ENCODE results near the gene LAMA4.

The LAMA4 gene

DNA sequence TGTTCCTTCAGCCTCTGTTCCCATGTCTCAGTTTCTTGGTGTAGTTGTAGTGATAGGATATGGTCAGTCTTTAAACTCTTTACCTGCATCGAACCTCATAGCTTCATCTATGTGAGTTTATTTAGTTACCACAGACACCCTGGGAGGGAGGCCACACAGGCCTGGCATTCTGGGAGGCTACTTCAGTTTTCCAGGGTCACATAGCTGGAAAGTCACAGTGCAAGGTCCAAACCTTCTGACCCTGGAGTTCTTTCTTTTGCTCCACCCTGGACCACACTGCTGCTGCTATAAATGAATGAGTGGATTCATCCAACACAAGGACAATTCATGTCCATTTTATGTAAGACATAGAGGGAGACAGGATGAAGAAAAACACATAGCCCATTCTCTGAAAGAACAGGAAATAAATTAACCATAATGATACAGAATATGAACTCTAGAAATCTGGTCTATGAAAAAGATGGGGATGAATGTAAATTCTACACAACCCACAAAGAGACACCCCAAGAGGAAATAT is 60.8 kb downstream of the LAMA4 start:
- H3K4me3 ChIP-seq (ENCODE audit: low read depth, low read length), result no peak overlapping the region
- DNase-seq (ENCODE audit: low read depth, low spot score), result no peak
- POLR2A ChIA-PET, result no interaction called here
- TF ChIP-seq, protein P1, sequence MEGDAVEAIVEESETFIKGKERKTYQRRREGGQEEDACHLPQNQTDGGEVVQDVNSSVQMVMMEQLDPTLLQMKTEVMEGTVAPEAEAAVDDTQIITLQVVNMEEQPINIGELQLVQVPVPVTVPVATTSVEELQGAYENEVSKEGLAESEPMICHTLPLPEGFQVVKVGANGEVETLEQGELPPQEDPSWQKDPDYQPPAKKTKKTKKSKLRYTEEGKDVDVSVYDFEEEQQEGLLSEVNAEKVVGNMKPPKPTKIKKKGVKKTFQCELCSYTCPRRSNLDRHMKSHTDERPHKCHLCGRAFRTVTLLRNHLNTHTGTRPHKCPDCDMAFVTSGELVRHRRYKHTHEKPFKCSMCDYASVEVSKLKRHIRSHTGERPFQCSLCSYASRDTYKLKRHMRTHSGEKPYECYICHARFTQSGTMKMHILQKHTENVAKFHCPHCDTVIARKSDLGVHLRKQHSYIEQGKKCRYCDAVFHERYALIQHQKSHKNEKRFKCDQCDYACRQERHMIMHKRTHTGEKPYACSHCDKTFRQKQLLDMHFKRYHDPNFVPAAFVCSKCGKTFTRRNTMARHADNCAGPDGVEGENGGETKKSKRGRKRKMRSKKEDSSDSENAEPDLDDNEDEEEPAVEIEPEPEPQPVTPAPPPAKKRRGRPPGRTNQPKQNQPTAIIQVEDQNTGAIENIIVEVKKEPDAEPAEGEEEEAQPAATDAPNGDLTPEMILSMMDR (IDR thresholded peaks at IDR 0.05; ENCODE audit: insufficient read depth, low read length, missing control alignments), result no peak
- CTCF ChIA-PET, result interaction anchor here (0.5 to 6.3 kb wide), 2 partner anchors 13 to 137 kb away, joined by 3 to 33 read pairs; no protein-coding TSS in a partner anchor

DNA sequence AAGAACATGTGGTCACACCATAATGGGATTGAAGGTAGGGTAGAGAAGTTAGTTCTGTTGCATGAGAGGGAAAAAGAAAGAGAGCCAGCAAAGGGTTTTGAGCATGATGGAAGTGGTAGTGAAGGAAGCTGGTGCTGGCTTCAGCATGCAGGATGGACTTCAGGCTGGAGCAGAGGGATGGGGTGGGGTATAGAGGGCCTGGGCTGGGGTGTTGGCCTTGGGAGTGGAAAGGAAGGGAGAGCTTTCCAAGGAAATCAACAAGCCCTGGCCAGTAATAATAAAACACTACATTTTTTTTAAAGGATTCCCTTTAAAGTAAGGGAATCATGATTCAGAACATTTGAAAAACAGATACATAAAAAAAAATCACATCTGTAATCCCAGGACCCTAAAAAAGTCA is 61.2 kb downstream of the LAMA4 start:
- no peak for DNase-seq (ENCODE audit: low read depth, low spot score)
- CTCF ChIA-PET, result interaction anchor here (0.5 to 6.3 kb wide), 3 partner anchors 12 to 137 kb away, joined by 3 to 33 read pairs (median 3); no protein-coding TSS in a partner anchor
- H3K4me3 ChIP-seq (ENCODE audit: low read depth, low read length), result no peak overlapping the region
- POLR2A ChIA-PET, result no interaction called here
- TF ChIP-seq, protein P1 (IDR thresholded peaks at IDR 0.05; ENCODE audit: insufficient read depth, low read length, missing control alignments), result no peak

DNA sequence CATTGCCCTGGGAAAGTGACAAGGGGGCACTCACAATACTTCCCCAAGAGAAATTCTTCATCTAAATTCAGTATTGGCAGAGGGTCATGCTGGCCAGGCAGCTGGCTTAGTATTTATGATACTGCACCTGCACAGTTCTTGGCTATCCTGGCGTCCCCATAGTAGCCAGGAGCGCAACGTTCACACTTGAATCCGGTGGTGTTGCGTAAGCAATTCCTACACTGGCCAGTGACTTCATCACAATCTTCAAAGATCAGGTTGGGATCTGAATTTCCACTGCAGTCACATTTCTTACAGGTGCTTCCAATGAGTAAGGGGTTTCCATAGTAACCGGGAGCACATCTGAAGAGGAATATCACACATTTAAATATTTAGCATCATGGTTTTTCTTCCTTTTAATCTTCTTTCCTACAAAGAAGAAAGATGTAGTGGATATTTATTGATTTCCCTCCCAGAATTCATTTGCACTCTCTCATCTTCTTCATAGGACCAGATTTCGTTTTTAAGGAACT is 62.8 kb downstream of the LAMA4 start:
- TF ChIP-seq, protein P1 (IDR thresholded peaks at IDR 0.05; ENCODE audit: insufficient read depth, low read length, missing control alignments), result no peak
- no peak overlapping the region for H3K4me3 ChIP-seq (ENCODE audit: low read depth, low read length)
- POLR2A ChIA-PET, result no interaction called here
- CTCF ChIA-PET, result interaction anchor here (1.0 to 6.3 kb wide), 5 partner anchors 11 to 119 kb away, joined by 3 to 33 read pairs (median 5); no protein-coding TSS in a partner anchor
- no peak for DNase-seq (ENCODE audit: low read depth, low spot score)

DNA sequence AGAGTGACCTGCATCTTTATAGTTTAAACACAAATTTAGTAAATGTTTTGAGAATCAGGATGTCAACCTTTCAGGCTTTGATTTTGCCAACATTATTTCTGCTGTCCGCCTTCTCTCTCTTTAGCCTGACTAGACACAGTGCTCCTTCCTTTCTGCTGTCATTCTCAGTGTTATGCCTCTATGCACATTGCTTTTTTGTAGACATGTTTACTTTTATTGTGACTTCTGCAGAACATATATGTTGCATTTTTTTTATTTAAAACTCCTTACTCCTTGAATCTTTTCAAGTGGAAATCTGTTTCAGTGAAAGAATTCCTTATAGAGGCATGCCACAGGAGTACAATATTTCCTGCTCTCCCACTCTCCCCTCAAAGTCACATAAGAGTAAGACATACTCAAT is 64.2 kb downstream of the LAMA4 start:
- POLR2A ChIA-PET, result no interaction called here
- TF ChIP-seq, protein P1 (IDR thresholded peaks at IDR 0.05; ENCODE audit: insufficient read depth, low read length, missing control alignments), result no peak

DNA sequence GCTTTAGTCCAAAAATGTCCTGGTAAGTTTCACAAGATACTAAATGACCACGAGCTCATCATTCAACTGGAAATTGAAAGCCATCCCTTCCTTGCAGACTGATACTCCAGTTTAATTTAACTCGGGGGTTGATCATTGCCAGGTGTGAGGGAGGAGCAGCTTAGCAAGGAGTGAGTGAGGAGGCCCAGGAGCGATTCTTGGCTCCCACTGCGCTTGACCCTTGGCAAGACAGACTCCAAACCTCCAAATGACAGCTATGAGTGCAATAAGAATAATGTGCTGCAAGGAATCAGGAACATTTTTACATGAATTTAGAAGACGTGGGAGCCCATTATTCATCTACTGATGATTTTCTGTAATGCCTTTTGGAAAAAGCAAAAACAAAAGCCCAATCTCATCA is 64.9 kb downstream of the LAMA4 start:
- no peak overlapping the region for H3K4me3 ChIP-seq (ENCODE audit: low read depth, low read length)
- CTCF ChIA-PET, result interaction anchor here (1.1 to 3.4 kb wide), 7 partner anchors 9 to 121 kb away, joined by 3 to 44 read pairs (median 6); partner anchors contain the start of genes FAM229B and TUBE1
- POLR2A ChIA-PET, result no interaction called here
- DNase-seq (ENCODE audit: low read depth, low spot score), result no peak
- TF ChIP-seq, protein P1 (IDR thresholded peaks at IDR 0.05; ENCODE audit: insufficient read depth, low read length, missing control alignments), result no peak

More for the DNA sequence above, 64.2 kb downstream of the LAMA4 start:
- CTCF ChIA-PET, result interaction anchor here (1.2 to 3.4 kb wide), 4 partner anchors 10 to 120 kb away, joined by 3 to 44 read pairs (median 10); partner anchors contain the start of genes FAM229B and TUBE1
- H3K4me3 ChIP-seq (ENCODE audit: low read depth, low read length), result no peak overlapping the region
- no peak for DNase-seq (ENCODE audit: low read depth, low spot score)

DNA sequence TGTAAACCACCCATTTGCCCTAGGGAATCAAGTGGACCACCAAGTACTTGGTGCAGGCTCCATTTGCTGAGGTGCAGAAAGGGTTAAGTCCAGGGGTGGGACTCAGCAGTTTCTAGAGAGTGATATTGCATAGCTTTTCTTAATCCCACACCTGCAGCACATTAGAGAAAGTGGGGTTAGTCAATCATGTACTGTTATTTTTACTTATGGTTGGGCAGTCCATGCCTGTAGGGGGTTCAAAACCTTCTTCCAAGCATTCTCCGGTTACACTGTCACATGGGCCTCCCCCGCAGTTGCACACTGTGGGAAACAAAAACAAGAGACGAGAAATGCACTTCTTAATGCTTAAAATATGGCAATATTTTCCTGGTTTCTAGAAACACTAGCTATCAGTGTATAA is 65.5 kb downstream of the LAMA4 start:
- H3K4me3 ChIP-seq (ENCODE audit: low read depth, low read length), result no peak overlapping the region
- POLR2A ChIA-PET, result no interaction called here
- CTCF ChIA-PET, result interaction anchor here (1.1 to 3.4 kb wide), 6 partner anchors 9 to 122 kb away, joined by 3 to 44 read pairs (median 6); partner anchors contain the start of genes FAM229B and TUBE1

More for the DNA sequence above, 65.5 kb downstream of the LAMA4 start:
- TF ChIP-seq, protein P1 (IDR thresholded peaks at IDR 0.05; ENCODE audit: insufficient read depth, low read length, missing control alignments), result no peak
- DNase-seq (ENCODE audit: low read depth, low spot score), result peak; percentile 21

All from AG04449 (cell line).